ENCODE data around the gene CCDC92. TPM values are rescaled to one million over a fixed set of nuclear protein-coding genes. Genes with fewer than 3 reads are reported as not detected.

CCDC92 gene
- total RNA-seq, 1 donor from 2014 or later, result 8.3 TPM

- no peaks in the 10 kb centered on the region for H3K9me3 Mint-ChIP-seq
- intact Hi-C loops (cut with micrococcal nuclease), result no loop called here
- H3K4me3 Mint-ChIP-seq, result no peak overlapping the region
- no peak overlapping the region for H3K27ac Mint-ChIP-seq
- H3K36me3 Mint-ChIP-seq (ENCODE audit: low read depth), result peaks cover 43% of the 10 kb centered on the region
- no peaks in the 10 kb centered on the region for H3K27me3 Mint-ChIP-seq (ENCODE audit: insufficient read depth)
- no peak for DNase-seq (ENCODE audit: low spot score)
- H3K4me1 Mint-ChIP-seq (ENCODE audit: low read depth), result peaks cover 41% of the 10 kb centered on the region
Observed at GRCh38 chr12:124008595-124008994, 36.0 kb upstream of the CCDC92 start.

GRCh38 chr12:124007826-124008570 lies 35.4 kb upstream of the CCDC92 start:
- intact Hi-C loops (cut with micrococcal nuclease), result no loop called here
- no peak for DNase-seq (ENCODE audit: low spot score)
- peaks cover 37% of the 10 kb centered on the region for H3K36me3 Mint-ChIP-seq (ENCODE audit: low read depth)

GRCh38 chr12:124006846-124007713 lies 34.4 kb upstream of the CCDC92 start:
- peaks cover 31% of the 10 kb centered on the region for H3K36me3 Mint-ChIP-seq (ENCODE audit: low read depth)
- H3K27ac Mint-ChIP-seq, result peak overlapping the region; percentile 65
- H3K9me3 Mint-ChIP-seq, result no peaks in the 10 kb centered on the region
- peak overlapping the region; percentile 56 for H3K4me3 Mint-ChIP-seq
- intact Hi-C loops (cut with micrococcal nuclease), result no loop called here
- DNase-seq (ENCODE audit: low spot score), result no peak
- H3K4me1 Mint-ChIP-seq (ENCODE audit: low read depth), result peaks cover 41% of the 10 kb centered on the region
- H3K27me3 Mint-ChIP-seq (ENCODE audit: insufficient read depth), result no peaks in the 10 kb centered on the region

More at GRCh38 chr12:124007826-124008570, 35.4 kb upstream of the CCDC92 start:
- peak overlapping the region; percentile 30 for H3K27ac Mint-ChIP-seq
- H3K27me3 Mint-ChIP-seq (ENCODE audit: insufficient read depth), result no peaks in the 10 kb centered on the region
- H3K4me1 Mint-ChIP-seq (ENCODE audit: low read depth), result peaks cover 41% of the 10 kb centered on the region
- H3K4me3 Mint-ChIP-seq, result peak overlapping the region; percentile 6
- H3K9me3 Mint-ChIP-seq, result no peaks in the 10 kb centered on the region

- no peaks in the 10 kb centered on the region for H3K9me3 Mint-ChIP-seq
- intact Hi-C loops (cut with micrococcal nuclease), result no loop called here
- peak overlapping the region; percentile 56 for H3K4me3 Mint-ChIP-seq
- peak overlapping the region; percentile 65 for H3K27ac Mint-ChIP-seq
- peaks cover 41% of the 10 kb centered on the region for H3K4me1 Mint-ChIP-seq (ENCODE audit: low read depth)
- no peaks in the 10 kb centered on the region for H3K27me3 Mint-ChIP-seq (ENCODE audit: insufficient read depth)
- peaks cover 25% of the 10 kb centered on the region for H3K36me3 Mint-ChIP-seq (ENCODE audit: low read depth)
- peak; percentile 16 for DNase-seq (ENCODE audit: low spot score)
Observed at GRCh38 chr12:124006085-124006845, 33.6 kb upstream of the CCDC92 start.

GRCh38 chr12:124004233-124004875 lies 31.7 kb upstream of the CCDC92 start:
- DNase-seq (ENCODE audit: low spot score), result no peak
- H3K9me3 Mint-ChIP-seq, result no peaks in the 10 kb centered on the region
- H3K27ac Mint-ChIP-seq, result no peak overlapping the region
- peaks cover 33% of the 10 kb centered on the region for H3K4me1 Mint-ChIP-seq (ENCODE audit: low read depth)
- H3K27me3 Mint-ChIP-seq (ENCODE audit: insufficient read depth), result no peaks in the 10 kb centered on the region
- H3K36me3 Mint-ChIP-seq (ENCODE audit: low read depth), result peaks cover 16% of the 10 kb centered on the region
- intact Hi-C loops (cut with micrococcal nuclease), result no loop called here
- no peak overlapping the region for H3K4me3 Mint-ChIP-seq

- Mint-ChIP-seq H3K4me1 (ENCODE audit: low read depth) (peaks cover 29% of the 10 kb centered on the region), H3K9me3 (no peaks in the 10 kb centered on the region), H3K27me3 (ENCODE audit: insufficient read depth) (no peaks in the 10 kb centered on the region), H3K4me3 (no peak overlapping the region), H3K27ac (no peak overlapping the region), H3K36me3 (ENCODE audit: low read depth) (peaks cover 14% of the 10 kb centered on the region)
- intact Hi-C loops (cut with micrococcal nuclease), result no loop called here
- DNase-seq (ENCODE audit: low spot score), result no peak
Observed at GRCh38 chr12:124002654-124003053, 30.0 kb upstream of the CCDC92 start.

- H3K4me3 Mint-ChIP-seq, result no peak overlapping the region
- H3K4me1 Mint-ChIP-seq (ENCODE audit: low read depth), result peaks cover 24% of the 10 kb centered on the region
- no peak for DNase-seq (ENCODE audit: low spot score)
- H3K36me3 Mint-ChIP-seq (ENCODE audit: low read depth), result peaks cover 13% of the 10 kb centered on the region
- no peaks in the 10 kb centered on the region for H3K27me3 Mint-ChIP-seq (ENCODE audit: insufficient read depth)
- no peak overlapping the region for H3K27ac Mint-ChIP-seq
- intact Hi-C loops (cut with micrococcal nuclease), result no loop called here
- H3K9me3 Mint-ChIP-seq, result no peaks in the 10 kb centered on the region
Observed at GRCh38 chr12:124002021-124002644, 29.5 kb upstream of the CCDC92 start.

GRCh38 chr12:124001343-124001742 lies 28.7 kb upstream of the CCDC92 start:
- intact Hi-C loops (cut with micrococcal nuclease), result no loop called here
- peaks cover 8% of the 10 kb centered on the region for H3K36me3 Mint-ChIP-seq (ENCODE audit: low read depth)
- H3K9me3 Mint-ChIP-seq, result no peaks in the 10 kb centered on the region
- no peaks in the 10 kb centered on the region for H3K27me3 Mint-ChIP-seq (ENCODE audit: insufficient read depth)
- no peak overlapping the region for H3K4me3 Mint-ChIP-seq
- peaks cover 21% of the 10 kb centered on the region for H3K4me1 Mint-ChIP-seq (ENCODE audit: low read depth)
- DNase-seq (ENCODE audit: low spot score), result no peak
- no peak overlapping the region for H3K27ac Mint-ChIP-seq

- H3K27ac Mint-ChIP-seq, result no peak overlapping the region
- no peak overlapping the region for H3K4me3 Mint-ChIP-seq
- no peak for DNase-seq (ENCODE audit: low spot score)
- intact Hi-C loops (cut with micrococcal nuclease), result no loop called here
- no peaks in the 10 kb centered on the region for H3K9me3 Mint-ChIP-seq
- H3K4me1 Mint-ChIP-seq (ENCODE audit: low read depth), result peaks cover 25% of the 10 kb centered on the region
- H3K27me3 Mint-ChIP-seq (ENCODE audit: insufficient read depth), result no peaks in the 10 kb centered on the region
- H3K36me3 Mint-ChIP-seq (ENCODE audit: low read depth), result peaks cover 6% of the 10 kb centered on the region
Observed at GRCh38 chr12:124000111-124000510, 27.5 kb upstream of the CCDC92 start.

- Mint-ChIP-seq H3K27me3 (ENCODE audit: insufficient read depth) (no peaks in the 10 kb centered on the region), H3K27ac (no peak overlapping the region), H3K4me3 (no peak overlapping the region), H3K9me3 (no peaks in the 10 kb centered on the region), H3K4me1 (ENCODE audit: low read depth) (peaks cover 32% of the 10 kb centered on the region), H3K36me3 (ENCODE audit: low read depth) (peaks cover 6% of the 10 kb centered on the region)
- intact Hi-C loops (cut with micrococcal nuclease), result no loop called here
- DNase-seq (ENCODE audit: low spot score), result no peak
Observed at GRCh38 chr12:123998991-123999359, 26.3 kb upstream of the CCDC92 start.

- DNase-seq (ENCODE audit: low spot score), result no peak
- H3K27me3 Mint-ChIP-seq (ENCODE audit: insufficient read depth), result no peaks in the 10 kb centered on the region
- intact Hi-C loops (cut with micrococcal nuclease), result no loop called here
- peaks cover 32% of the 10 kb centered on the region for H3K4me1 Mint-ChIP-seq (ENCODE audit: low read depth)
- no peak overlapping the region for H3K27ac Mint-ChIP-seq
- peaks cover 10% of the 10 kb centered on the region for H3K36me3 Mint-ChIP-seq (ENCODE audit: low read depth)
- no peaks in the 10 kb centered on the region for H3K9me3 Mint-ChIP-seq
- H3K4me3 Mint-ChIP-seq, result no peak overlapping the region
Observed at GRCh38 chr12:123998344-123998990, 25.8 kb upstream of the CCDC92 start.

- Mint-ChIP-seq H3K4me3 (no peak overlapping the region), H3K36me3 (ENCODE audit: low read depth) (peaks cover 11% of the 10 kb centered on the region), H3K9me3 (no peaks in the 10 kb centered on the region), H3K27ac (no peak overlapping the region), H3K4me1 (ENCODE audit: low read depth) (peaks cover 32% of the 10 kb centered on the region), H3K27me3 (ENCODE audit: insufficient read depth) (no peaks in the 10 kb centered on the region)
- no peak for DNase-seq (ENCODE audit: low spot score)
- intact Hi-C loops (cut with micrococcal nuclease), result no loop called here
Observed at GRCh38 chr12:123997908-123998307, 25.3 kb upstream of the CCDC92 start.
